Endothelial cell of umbilical vein (primary cell): ENCODE results near the gene CAMTA1. TPM values are rescaled to one million over a fixed set of nuclear protein-coding genes. Genes with fewer than 3 reads are reported as not detected.

Experiments
- BruUV-seq: library from RNA; stranded (reverse); fragments of 400-500 nt; replicated peaks from 2 replicates; lab custom pipeline; 2021; lab: Mats Ljungman, UMichigan
- CTCF ChIA-PET: fragments of 300-600, 350-600 bp; sonication (Branson Sonifier 250); formaldehyde crosslinking; loops from one replicate; lab custom pipeline; 2021; ENCODE audit warnings: antibody characterized with exemption, inconsistent platforms; lab: Charles Lee
- POLR2A ChIA-PET: fragments of 300-600, 350-600 bp; sonication (Branson Sonifier 250); formaldehyde crosslinking; loops from one replicate; lab custom pipeline; 2021; ENCODE audit warnings: antibody characterized with exemption, inconsistent platforms; lab: Charles Lee
- DNase-seq: peaks from one replicate; pipeline ENCODE4 v3.0.0-alpha.2; 2011; ENCODE audit warnings: low read depth, low spot score
- FAIRE-seq: peaks from 2 replicates; lab custom pipeline; 2011; peaks lifted over from hg19 to GRCh38; lab: Jason Lieb, UNC
- H2AFZ ChIP-seq: 2 replicates; pipeline ENCODE4 v1.6.0; 2012; ENCODE audit warnings: low read depth, low read length, control low read depth, inconsistent platforms
- H3K27ac ChIP-seq: 2 replicates; pipeline ENCODE4 v1.5.1; 2011; ENCODE audit warnings: low read depth, mild to moderate bottlenecking, control low read depth, low read length, moderate library complexity; ENCODE audit not compliant: insufficient read depth
- H3K27me3 ChIP-seq, 2 experiments: 2 replicates each; pipeline versions ENCODE4 v1.6.0 to v1.6.1; 2011; ENCODE audit warnings: low read length in 2 of 2, mixed read lengths in 1 of 2; ENCODE audit not compliant: control insufficient read depth in 2 of 2, insufficient read depth in 2 of 2
- H3K36me3 ChIP-seq, 2 experiments: 2 replicates in 1 of 2; 3 replicates in 1 of 2; pipeline ENCODE4 v1.5.1; 2011; ENCODE audit warnings: low read length in 2 of 2, mild to moderate bottlenecking in 1 of 2, moderate library complexity in 1 of 2; ENCODE audit not compliant: control insufficient read depth in 2 of 2, insufficient read depth in 2 of 2; ENCODE audit errors: extremely low read depth in 1 of 2
- H3K4me1 ChIP-seq: 3 replicates; pipeline ENCODE4 v1.5.1; 2011; ENCODE audit warnings: mild to moderate bottlenecking, low read length; ENCODE audit not compliant: control insufficient read depth, insufficient read depth; ENCODE audit errors: extremely low read depth
- H3K4me2 ChIP-seq: 2 replicates; pipeline ENCODE4 v1.6.1; 2011; ENCODE audit warnings: low read length, control low read depth, mixed read lengths; ENCODE audit not compliant: insufficient read depth
- H3K4me3 ChIP-seq, 3 experiments: fragments of 200-600 bp in 1 of 3; sonication (generic), shearing (Covaris generic) in 1 of 3; replicated peaks in 1 of 3; 2 replicates each; pipeline ENCODE4 v1.5.1; 2011 to 2016; ENCODE audit warnings: control low read depth in 3 of 3, low read length in 3 of 3, mild to moderate bottlenecking in 2 of 3, inconsistent platforms in 1 of 3, low read depth in 1 of 3, moderate library complexity in 1 of 3; ENCODE audit not compliant: insufficient read depth in 1 of 3
- H3K79me2 ChIP-seq: 2 replicates; pipeline ENCODE4 v1.6.0; 2012; ENCODE audit warnings: low read length, inconsistent platforms; ENCODE audit not compliant: control insufficient read depth, insufficient read depth
- H3K9ac ChIP-seq: replicated peaks from 2 replicates; pipeline ENCODE3; 2011; ENCODE audit warnings: low read length, control low read depth; ENCODE audit not compliant: insufficient read depth; ENCODE audit errors: extremely low read depth
- H3K9me1 ChIP-seq: replicated peaks from 3 replicates; pipeline ENCODE4 v1.6.0; 2011; ENCODE audit warnings: mild to moderate bottlenecking, low read length; ENCODE audit not compliant: control insufficient read depth, insufficient read depth; ENCODE audit errors: extremely low read depth
- H3K9me3 ChIP-seq: replicated peaks from 2 replicates; pipeline ENCODE4 v1.5.1; 2012; ENCODE audit warnings: low read length, inconsistent platforms; ENCODE audit not compliant: control insufficient read depth, insufficient read depth
- H4K20me1 ChIP-seq: replicated peaks from 2 replicates; pipeline ENCODE3; 2011; ENCODE audit warnings: mild to moderate bottlenecking, low read length; ENCODE audit not compliant: control insufficient read depth, insufficient read depth; ENCODE audit errors: extremely low read depth
- CTCF ChIP-seq, 2 donors: IDR thresholded peaks; 1 replicate in 1 of 2; 2 replicates in 1 of 2; pipeline ENCODE4 v1.5.1; 2011; ENCODE audit warnings: low read length in 2 of 2, mild to moderate bottlenecking in 2 of 2, moderate library complexity in 2 of 2, control low read depth in 1 of 2, inconsistent platforms in 1 of 2, low read depth in 1 of 2; ENCODE audit not compliant: insufficient read depth in 1 of 2; ENCODE audit errors: extremely low read depth in 1 of 2
- EZH2 ChIP-seq: IDR thresholded peaks from 2 replicates; pipeline ENCODE4 v1.6.1; 2012; ENCODE audit warnings: borderline replicate concordance, low read depth, mild to moderate bottlenecking, moderate library complexity, low read length, inconsistent platforms; ENCODE audit not compliant: severe bottlenecking
- FOS ChIP-seq: IDR thresholded peaks from 2 replicates; pipeline ENCODE4 v1.6.1; 2011; ENCODE audit warnings: mild to moderate bottlenecking, low read length, moderate library complexity, borderline replicate concordance; ENCODE audit not compliant: insufficient read depth
- GATA2 ChIP-seq: IDR thresholded peaks from 2 replicates; pipeline ENCODE4 v1.7.0; 2011; ENCODE audit warnings: low read depth, mild to moderate bottlenecking, moderate library complexity, mixed read lengths, low read length; ENCODE audit not compliant: insufficient read length, insufficient read depth
- JUN ChIP-seq: IDR thresholded peaks from 2 replicates; pipeline ENCODE4 v1.6.1; 2011; ENCODE audit warnings: borderline replicate concordance, low read depth; ENCODE audit not compliant: insufficient read length, insufficient read depth
- MAX ChIP-seq: IDR thresholded peaks from 2 replicates; pipeline ENCODE4 v1.6.1; 2011; ENCODE audit not compliant: insufficient read depth, insufficient read length
- MYC ChIP-seq: IDR thresholded peaks from one replicate; pipeline ENCODE4 v1.6.1; 2011; ENCODE audit warnings: mild to moderate bottlenecking, low read depth, low read length
- POLR2A ChIP-seq: IDR thresholded peaks from 2 replicates; pipeline ENCODE4 v1.6.1; 2012; ENCODE audit warnings: low read depth, mild to moderate bottlenecking, control low read depth, low read length
- dilution Hi-C: fragments of 300-500 bp; cut with MboI; formaldehyde crosslinking; loops from one replicate; pipeline ENCODE4 v1.15.0; 2019; ENCODE audit warnings: low sequenced_read_pairs; ENCODE audit not compliant: extremely low pct_ligation_motif_present
- intact Hi-C: fragments of 100-400 bp; cut with micrococcal nuclease; formaldehyde crosslinking; loops from one replicate; pipeline ENCODE4 v1.10.0; 2022
- polyA plus RNA-seq, 4 experiments: library from polyadenylated mRNA; depleted of rRNA in 3 of 4; stranded (reverse) in 3 of 4; unstranded in 1 of 4; fragments of >200 nt; gene quantifications; 2 replicates each; pipeline versions ENCODE4 v1.2.1 to v1.2.3, GENCODE V29; 2011 to 2012; ENCODE audit warnings: missing spikeins in 1 of 4
- total RNA-seq: library from RNA; stranded (reverse); gene quantifications from 2 replicates; pipeline ENCODE4 v1.2.3, GENCODE V29; 2021

The CAMTA1 gene
- total and polyA plus RNA-seq, 2 donors (not counting 3 experiments of a cell fraction or from before 2014, with no cell fraction given) = 50.8 to 92.7 TPM

DNA sequence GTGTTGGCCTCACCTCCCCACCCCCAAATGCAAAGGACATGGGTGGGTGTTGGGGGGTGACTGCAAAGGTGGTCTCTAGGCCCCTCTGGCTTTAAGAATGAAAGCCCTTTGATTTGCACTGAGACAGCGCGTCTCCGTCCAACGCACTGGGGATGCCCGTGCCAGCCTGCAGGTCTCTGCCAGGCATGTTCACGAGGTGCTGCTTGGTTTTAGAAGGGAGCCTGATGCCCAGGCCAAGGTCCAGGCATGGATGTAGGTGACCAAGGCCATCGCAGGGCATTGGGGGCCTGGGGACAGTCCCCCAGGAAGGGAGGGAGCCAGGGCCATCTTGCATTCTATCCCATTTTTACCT is 622.3 kb downstream of the CAMTA1 start:
- no peaks in the 10 kb centered on the region for H3K4me1 ChIP-seq
- FAIRE-seq = no peak
- H3K4me3 ChIP-seq = no peak overlapping the region
- H3K79me2 ChIP-seq = no peaks in the 10 kb centered on the region
- dilution Hi-C loops = no loop called here
- POLR2A ChIA-PET = no interaction called here
- H3K27me3 ChIP-seq = no peaks in the 10 kb centered on the region
- no TSS peak for BruUV-seq
- intact Hi-C loops = no loop called here
- CTCF ChIA-PET = no interaction called here
- TF ChIP-seq GATA2 = no peak
- TF ChIP-seq FOS = no peak
- no peak overlapping the region for H2AFZ ChIP-seq
- DNase-seq = no peak
- H4K20me1 ChIP-seq = no peaks in the 10 kb centered on the region
- H3K9ac ChIP-seq = no peak overlapping the region
- no peak overlapping the region for H3K4me2 ChIP-seq
- no peak overlapping the region for H3K27ac ChIP-seq
- no peaks in the 10 kb centered on the region for H3K9me3 ChIP-seq
- H3K9me1 ChIP-seq = no peaks in the 10 kb centered on the region
- no peaks in the 10 kb centered on the region for H3K36me3 ChIP-seq

GRCh38 chr1:7407980-7408770 is 622.9 kb downstream of the CAMTA1 start:
- ChIA-PET POLR2A (no interaction called here), CTCF (no interaction called here)
- Histone ChIP-seq H3K9me1 (no peaks in the 10 kb centered on the region), H4K20me1 (no peaks in the 10 kb centered on the region), H3K4me2 (no peak overlapping the region), H2AFZ (no peak overlapping the region), H3K79me2 (no peaks in the 10 kb centered on the region), H3K4me3 (no peak overlapping the region), H3K4me1 (no peaks in the 10 kb centered on the region), H3K9ac (no peak overlapping the region), H3K9me3 (no peaks in the 10 kb centered on the region), H3K27ac (no peak overlapping the region), H3K27me3 (no peaks in the 10 kb centered on the region), H3K36me3 (no peaks in the 10 kb centered on the region)
- intact Hi-C loops = no loop called here
- DNase-seq (no peak), FAIRE-seq (no peak)
- BruUV-seq = no TSS peak
- dilution Hi-C loops = no loop called here
- no peak for TF ChIP-seq CTCF (IDR thresholded peaks at IDR 0.05; ENCODE audit: extremely low read depth in 1 of 2, insufficient read depth in 1 of 2, low read depth in 1 of 2, low read length in 2 of 2)
- TF ChIP-seq EZH2 = no peak
- no peak for TF ChIP-seq GATA2
- TF ChIP-seq MYC = no peak
- no peak for TF ChIP-seq FOS
- TF ChIP-seq POLR2A = no peak
- no peak for TF ChIP-seq JUN
- no peak for TF ChIP-seq MAX
